Thyroid gland (tissue), 4 donors: ENCODE results near the gene GALNT9. TPM values are rescaled to one million over a fixed set of nuclear protein-coding genes. Genes with fewer than 3 reads are reported as not detected.

ENCODE experiments used
- DNase-seq, 2 donors: peaks; one replicate each; pipeline ENCODE4 v3.0.0-alpha.2; 2019
- H3K27ac ChIP-seq, 3 donors: fragments of 200-600 bp; sonication (generic); 1 replicate in 2 of 3; 2 replicates in 1 of 3; pipeline ENCODE4 v1.5.1; 2016 to 2019; ENCODE audit warnings: mild to moderate bottlenecking in 1 of 3, moderate library complexity in 1 of 3
- H3K27me3 ChIP-seq: fragments of 200-600 bp; sonication (generic); one replicate; pipeline ENCODE4 v1.5.1; 2019
- H3K36me3 ChIP-seq, 2 donors: fragments of 200-600 bp; sonication (generic); one replicate each; pipeline ENCODE4 v1.5.1; 2016 to 2019
- H3K4me1 ChIP-seq, 2 donors: fragments of 200-600 bp; sonication (generic); one replicate each; pipeline ENCODE4 v1.5.1; 2017 to 2019
- H3K4me3 ChIP-seq, 3 donors: fragments of 200-600 bp; sonication (generic); replicated peaks in 1 of 3; 1 replicate in 2 of 3; 2 replicates in 1 of 3; pipeline ENCODE4 v1.5.1; 2016; ENCODE audit warnings: mild to moderate bottlenecking in 1 of 3
- H3K9me3 ChIP-seq: fragments of 200-600 bp; sonication (generic); one replicate; pipeline ENCODE4 v1.5.1; 2017
- POLR2A ChIP-seq, 2 donors: fragments of 450-650 bp; IDR thresholded peaks; one replicate each; pipeline ENCODE4 v1.6.1; 2017; ENCODE audit warnings: antibody characterized with exemption in 2 of 2, mild to moderate bottlenecking in 2 of 2, moderate library complexity in 1 of 2
- WGBS, 2 donors: methylation state at CpG; one replicate each; pipeline ENCODE4 v1.1.5; 2017; 5-methylcytosine and 5-hydroxymethylcytosine counted together
- intact Hi-C: fragments of 100-400 bp; cut with DNase I; formaldehyde crosslinking; loops from one replicate; pipeline ENCODE4 v1.15.1; 2023
- total RNA-seq, 4 donors: library from RNA; depleted of rRNA; stranded (reverse); fragments of >200 nt; gene quantifications; one replicate each; pipeline ENCODE4 v1.2.3, GENCODE V29; 2016
- TF ChIP-seq, protein P1 (sequence below), 6 experiments: fragments of 200-600 bp in 3 of 6; fragments of 450-650 bp in 3 of 6; sonication (generic) in 3 of 6; IDR thresholded peaks; one replicate each; pipeline ENCODE4 v1.5.1; 2016 to 2019; ENCODE audit warnings: antibody characterized with exemption in 6 of 6, mild to moderate bottlenecking in 2 of 6, inconsistent platforms in 1 of 6, moderate library complexity in 1 of 6

The GALNT9 gene
- total RNA-seq, 4 donors from 2014 or later = 2.2 to 29.2 (median 15.9) TPM

DNA sequence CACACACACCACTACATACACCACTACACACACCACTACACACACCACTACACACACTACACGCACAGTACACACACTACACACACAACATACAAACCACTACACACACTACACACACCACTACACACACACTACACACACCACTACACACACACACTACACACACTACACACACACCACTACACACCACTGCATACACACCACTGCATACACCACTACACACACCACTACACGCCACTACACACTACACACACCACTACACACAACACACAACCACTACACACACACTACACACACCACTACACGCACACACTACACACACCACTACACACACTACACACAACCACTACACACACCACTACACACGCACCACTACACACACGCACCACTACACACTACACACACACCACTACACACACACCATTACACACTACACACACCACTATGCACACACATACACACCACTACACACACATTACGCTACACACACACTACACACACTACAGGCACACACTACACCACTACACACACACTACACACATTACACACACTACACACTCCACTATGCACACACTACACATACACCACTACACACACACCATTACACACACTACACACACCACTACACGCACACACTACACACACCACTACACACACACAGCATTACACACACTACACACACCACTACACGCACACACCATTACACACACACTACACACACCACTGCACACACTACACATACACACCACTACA lies 172.6 kb downstream of the GALNT9 start:
- Histone ChIP-seq H3K4me3 (no peak overlapping the region), H3K9me3 (no peaks in the 10 kb centered on the region), H3K27me3 (no peaks in the 10 kb centered on the region), H3K4me1 (peaks cover 0 to 8% of the 10 kb centered on the region in 2 donors), H3K27ac (no peak overlapping the region), H3K36me3 (no peaks in the 10 kb centered on the region)
- no peak for TF ChIP-seq POLR2A (IDR thresholded peaks at IDR 0.05)
- TF ChIP-seq, protein P1, sequence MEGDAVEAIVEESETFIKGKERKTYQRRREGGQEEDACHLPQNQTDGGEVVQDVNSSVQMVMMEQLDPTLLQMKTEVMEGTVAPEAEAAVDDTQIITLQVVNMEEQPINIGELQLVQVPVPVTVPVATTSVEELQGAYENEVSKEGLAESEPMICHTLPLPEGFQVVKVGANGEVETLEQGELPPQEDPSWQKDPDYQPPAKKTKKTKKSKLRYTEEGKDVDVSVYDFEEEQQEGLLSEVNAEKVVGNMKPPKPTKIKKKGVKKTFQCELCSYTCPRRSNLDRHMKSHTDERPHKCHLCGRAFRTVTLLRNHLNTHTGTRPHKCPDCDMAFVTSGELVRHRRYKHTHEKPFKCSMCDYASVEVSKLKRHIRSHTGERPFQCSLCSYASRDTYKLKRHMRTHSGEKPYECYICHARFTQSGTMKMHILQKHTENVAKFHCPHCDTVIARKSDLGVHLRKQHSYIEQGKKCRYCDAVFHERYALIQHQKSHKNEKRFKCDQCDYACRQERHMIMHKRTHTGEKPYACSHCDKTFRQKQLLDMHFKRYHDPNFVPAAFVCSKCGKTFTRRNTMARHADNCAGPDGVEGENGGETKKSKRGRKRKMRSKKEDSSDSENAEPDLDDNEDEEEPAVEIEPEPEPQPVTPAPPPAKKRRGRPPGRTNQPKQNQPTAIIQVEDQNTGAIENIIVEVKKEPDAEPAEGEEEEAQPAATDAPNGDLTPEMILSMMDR (IDR thresholded peaks at IDR 0.05) = no peak
- DNase-seq = no peak
- intact Hi-C loops = loop anchor here (10.0 kb wide), 2 partner anchors 248 to 458 kb away; partner anchors contain the start of genes LRCOL1 and P2RX2
- WGBS, 2 donors = 72 to 86% methylated on average over 8 of the region's 8 CpGs

DNA sequence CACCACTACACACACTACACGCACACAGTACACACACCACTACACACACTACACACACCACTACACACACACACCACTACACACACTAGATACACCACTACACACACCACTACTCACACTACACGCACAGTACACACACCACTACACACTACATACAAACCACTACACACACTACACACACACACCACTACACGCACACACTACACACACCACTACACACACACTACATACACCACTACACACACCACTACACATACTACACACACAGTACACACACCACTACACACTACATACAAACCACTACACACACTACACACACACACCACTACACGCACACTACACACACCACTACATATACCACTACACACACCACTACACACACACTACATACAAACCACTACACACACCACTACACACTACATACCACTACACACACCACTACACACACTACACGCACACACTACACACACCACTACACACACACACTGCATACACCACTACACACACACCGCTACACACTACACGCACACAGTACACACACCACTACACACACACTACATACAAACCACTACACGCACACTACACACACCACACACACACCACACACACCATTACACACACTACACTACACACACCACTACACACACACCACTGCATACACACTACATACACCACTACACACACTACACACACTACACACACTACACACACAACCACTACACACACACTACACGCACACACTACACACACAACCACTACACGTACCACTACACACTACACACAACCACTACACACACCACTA lies 173.4 kb downstream of the GALNT9 start:
- WGBS, 2 donors = 81 to 95% methylated on average over 10 of the region's 10 CpGs

DNA sequence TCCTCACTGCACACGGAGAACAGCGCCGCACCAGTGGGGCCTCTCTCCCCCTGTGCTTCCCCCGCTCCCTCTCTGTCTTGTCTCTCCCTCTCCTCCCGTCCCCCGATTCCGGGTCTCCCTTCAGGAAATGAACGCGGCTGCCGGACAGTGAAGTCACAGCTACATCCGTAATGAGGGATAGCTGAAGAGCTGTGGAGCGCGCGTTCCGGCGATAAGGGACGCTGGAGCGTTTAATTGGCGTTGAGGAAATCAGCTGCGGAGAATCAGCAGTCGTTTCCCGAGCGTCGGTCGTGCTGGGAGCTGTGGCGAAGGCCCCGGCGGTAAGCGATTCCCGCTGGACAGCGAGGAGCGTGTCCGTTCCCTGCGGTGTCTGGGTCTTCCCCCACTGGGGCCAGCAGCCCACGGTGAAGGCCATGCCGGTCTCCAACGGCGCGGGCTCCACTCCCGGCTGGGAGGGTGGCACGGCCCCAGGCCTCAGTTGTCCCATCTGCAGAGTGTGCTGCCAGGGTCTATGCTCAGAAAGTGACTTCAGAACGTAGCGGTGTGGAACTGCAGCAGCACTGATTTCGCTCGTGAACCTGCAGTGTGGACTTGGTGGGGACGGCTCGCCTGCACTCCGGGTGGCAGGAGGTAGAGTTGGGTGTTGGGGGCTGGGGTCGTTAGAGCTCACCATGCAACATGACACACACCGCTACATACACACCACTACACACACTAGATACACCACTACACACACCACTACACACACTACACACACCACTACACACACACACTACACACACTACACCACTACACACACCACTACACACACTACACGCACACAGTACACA lies 174.2 kb downstream of the GALNT9 start:
- H3K4me1 ChIP-seq = peaks cover 0 to 8% of the 10 kb centered on the region in 2 donors
- 77 to 88% methylated on average over 45 to 50 of the region's 51 CpGs for WGBS, 2 donors
- H3K36me3 ChIP-seq = no peaks in the 10 kb centered on the region
- TF ChIP-seq POLR2A (IDR thresholded peaks at IDR 0.05) = no peak
- TF ChIP-seq, protein P1 (IDR thresholded peaks at IDR 0.05) = no peak
- no peak for DNase-seq
- H3K9me3 ChIP-seq = no peaks in the 10 kb centered on the region
- H3K27me3 ChIP-seq = no peaks in the 10 kb centered on the region
- H3K27ac ChIP-seq = no peak overlapping the region
- intact Hi-C loops = loop anchor here (5.0 to 10.0 kb wide), 3 partner anchors 187 to 460 kb away; partner anchors contain the start of genes LRCOL1 and P2RX2
- H3K4me3 ChIP-seq = no peak overlapping the region

More for the DNA sequence above, 173.4 kb downstream of the GALNT9 start:
- Histone ChIP-seq H3K4me3 (no peak overlapping the region), H3K36me3 (no peaks in the 10 kb centered on the region), H3K27me3 (no peaks in the 10 kb centered on the region), H3K4me1 (peaks cover 0 to 8% of the 10 kb centered on the region in 2 donors), H3K27ac (no peak overlapping the region), H3K9me3 (no peaks in the 10 kb centered on the region)
- no peak for TF ChIP-seq POLR2A (IDR thresholded peaks at IDR 0.05)
- TF ChIP-seq, protein P1 (IDR thresholded peaks at IDR 0.05) = no peak
- intact Hi-C loops = loop anchor here (10.0 kb wide), 2 partner anchors 249 to 459 kb away; partner anchors contain the start of genes LRCOL1 and P2RX2
- DNase-seq = no peak

DNA sequence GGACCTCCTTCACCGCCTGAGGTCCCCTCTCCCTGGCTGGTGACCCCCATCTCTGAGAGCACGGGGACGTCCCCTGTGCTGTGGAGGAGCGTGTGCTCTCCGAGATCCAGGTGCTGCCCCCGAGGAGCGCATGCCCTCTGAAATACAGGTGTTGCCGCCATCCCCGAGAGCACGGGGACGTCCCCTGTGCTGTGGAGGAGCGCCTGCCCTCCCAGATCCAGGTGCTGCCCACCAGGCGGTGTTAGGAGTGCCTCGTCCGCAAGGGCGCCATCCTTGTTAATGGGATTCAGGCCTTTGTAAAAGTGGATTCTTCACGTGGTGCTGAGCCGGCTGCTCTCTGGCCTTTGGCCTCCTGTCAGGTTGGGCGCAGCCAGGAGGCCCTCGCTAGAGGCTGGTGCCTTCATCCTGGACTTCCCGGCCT lies 175.0 kb downstream of the GALNT9 start:
- Histone ChIP-seq H3K9me3 (no peaks in the 10 kb centered on the region), H3K27ac (no peak overlapping the region), H3K4me1 (peaks cover 0 to 8% of the 10 kb centered on the region in 2 donors), H3K4me3 (peak overlapping the region in 1 of 3 donors; percentile 10), H3K27me3 (no peaks in the 10 kb centered on the region), H3K36me3 (no peaks in the 10 kb centered on the region)
- intact Hi-C loops = loop anchor here (5.0 to 10.0 kb wide), 3 partner anchors 188 to 460 kb away; partner anchors contain the start of genes LRCOL1 and P2RX2
- WGBS, 2 donors = 67 to 75% methylated on average over 9 to 13 of the region's 21 CpGs
- TF ChIP-seq, protein P1 (IDR thresholded peaks at IDR 0.05) = no peak
- no peak for TF ChIP-seq POLR2A (IDR thresholded peaks at IDR 0.05)
- no peak for DNase-seq
